HepG2 (cell line): ENCODE data around the gene EYA3. TPM values are rescaled to one million over a fixed set of nuclear protein-coding genes. Genes with fewer than 3 reads are reported as not detected.

Experiments
- ATAC-seq: fragments of 200-7000 bp; cut with Tn5 transposase; 3 replicates; pipeline ENCODE4 v1.9.1; 2020; ENCODE audit warnings: mild to moderate bottlenecking, moderate library complexity
- BruUV-seq: library from RNA; stranded (reverse); fragments of 400-500 nt; replicated peaks from 2 replicates; lab custom pipeline; 2021; lab: Mats Ljungman, UMichigan
- CTCF ChIA-PET: fragments of 300-600 bp; formaldehyde crosslinking; extraction: SDS; loops from one replicate; lab custom pipeline; 2021; ENCODE audit warnings: low total read pairs, inconsistent platforms, low intra/inter-chr PET ratio; lab: Yijun Ruan, JAX
- POLR2A ChIA-PET: fragments of 350-600 bp; sonication (Branson Sonifier 250); formaldehyde crosslinking; loops from one replicate; lab custom pipeline; 2020; ENCODE audit warnings: antibody characterized with exemption, inconsistent platforms; lab: Yijun Ruan, JAX
- DNase-seq: peaks from one replicate; pipeline ENCODE4 v3.0.0-alpha.2; 2015; ENCODE audit warnings: low spot score
- FAIRE-seq: peaks from 3 replicates; lab custom pipeline; 2011; peaks lifted over from hg19 to GRCh38; lab: Jason Lieb, UNC
- H2AFZ ChIP-seq: one replicate; pipeline ENCODE4 v1.6.1; 2011; ENCODE audit warnings: low read length, inconsistent platforms
- H3K27ac ChIP-seq: fragments of 300-600 bp; 3 replicates; pipeline ENCODE4 v1.8.0; 2011; ENCODE audit warnings: mixed run types, mild to moderate bottlenecking, mixed read lengths, low read length, inconsistent platforms; ENCODE audit not compliant: insufficient read depth; ENCODE audit errors: extremely low read length
- H3K27me3 ChIP-seq, 2 experiments: fragments of 200-600 bp in 1 of 2; 2 replicates in 1 of 2; 3 replicates in 1 of 2; pipeline versions ENCODE4 v1.6.0 to v1.8.0; 2011; ENCODE audit warnings: low read length in 2 of 2, mild to moderate bottlenecking in 2 of 2, moderate library complexity in 2 of 2, inconsistent platforms in 1 of 2; ENCODE audit not compliant: insufficient read depth in 2 of 2, control insufficient read depth in 1 of 2
- H3K36me3 ChIP-seq, 2 experiments: fragments of 200-600 bp in 1 of 2; replicated peaks in 1 of 2; 2 replicates in 1 of 2; 3 replicates in 1 of 2; pipeline versions ENCODE4 v1.5.1 to v1.8.0; 2011; ENCODE audit warnings: low read length in 2 of 2, inconsistent platforms in 1 of 2; ENCODE audit not compliant: insufficient read depth in 2 of 2, control insufficient read depth in 1 of 2
- H3K4me1 ChIP-seq: 2 replicates; pipeline ENCODE4 v1.5.1; 2012; ENCODE audit warnings: low read length, inconsistent platforms; ENCODE audit not compliant: insufficient read depth
- H3K4me2 ChIP-seq: 2 replicates; pipeline ENCODE4 v1.6.0; 2011; ENCODE audit warnings: low read depth, low read length, inconsistent platforms
- H3K4me3 ChIP-seq, 3 experiments: fragments of 200-600 bp in 1 of 3; sonication (generic), shearing (Covaris generic) in 1 of 3; replicated peaks in 1 of 3; 2 replicates each; pipeline ENCODE4 v1.5.1; 2011 to 2016; ENCODE audit warnings: low read length in 3 of 3, inconsistent platforms in 2 of 3, low read depth in 2 of 3, mild to moderate bottlenecking in 2 of 3, control low read depth in 1 of 3, mixed read lengths in 1 of 3; ENCODE audit not compliant: insufficient read depth in 1 of 3
- H3K79me2 ChIP-seq: one replicate; pipeline ENCODE4 v1.6.1; 2011; ENCODE audit warnings: low read length, inconsistent platforms; ENCODE audit not compliant: insufficient read depth
- H3K9ac ChIP-seq: 2 replicates; pipeline ENCODE4 v1.6.0; 2011; ENCODE audit warnings: mild to moderate bottlenecking, low read depth, low read length, inconsistent platforms; ENCODE audit not compliant: insufficient read depth
- H3K9me3 ChIP-seq: 2 replicates; pipeline ENCODE4 v1.5.1; 2012; ENCODE audit warnings: mild to moderate bottlenecking, low read length
- H4K20me1 ChIP-seq: 2 replicates; pipeline ENCODE4 v1.6.0; 2011; ENCODE audit warnings: inconsistent platforms, mild to moderate bottlenecking, low read length, moderate library complexity; ENCODE audit not compliant: insufficient read depth
- E2F5 ChIP-seq: sonication (generic); formaldehyde crosslinking; conservative IDR thresholded peaks from 2 replicates; pipeline ENCODE4 v1.4.0; 2020; ENCODE audit warnings: missing genetic modification reagents
- ELF3 ChIP-seq: IDR thresholded peaks from 2 replicates; pipeline ENCODE4 v1.6.1; 2016; ENCODE audit warnings: missing genetic modification reagents, missing compliant biosample characterization
- HNF1B ChIP-seq: sonication (generic); formaldehyde crosslinking; IDR thresholded peaks from 2 replicates; pipeline ENCODE4 v1.5.1; 2020; ENCODE audit warnings: mild to moderate bottlenecking, moderate library complexity, missing genetic modification reagents
- KIAA2018 ChIP-seq: sonication (generic); formaldehyde crosslinking; IDR thresholded peaks from 2 replicates; pipeline ENCODE4 v1.5.0; 2020; ENCODE audit warnings: mild to moderate bottlenecking, missing genetic modification reagents, borderline replicate concordance
- SMYD3 ChIP-seq: sonication (generic); formaldehyde crosslinking; IDR thresholded peaks from 2 replicates; pipeline ENCODE4 v1.8.1; 2023; ENCODE audit warnings: mild to moderate bottlenecking, missing genetic modification reagents
- ZNF609 ChIP-seq: sonication (generic); formaldehyde crosslinking; IDR thresholded peaks from 2 replicates; pipeline ENCODE4 v1.4.0; 2020; ENCODE audit warnings: mild to moderate bottlenecking, missing genetic modification reagents, borderline replicate concordance
- WGBS: methylation state at CpG from one replicate; pipeline ENCODE4 v1.1.6; 2017; ENCODE audit warnings: low lambda C conversion rate; 5-methylcytosine and 5-hydroxymethylcytosine counted together
- in situ Hi-C: cut with HindIII; loops from 2 replicates; pipeline ENCODE4 v1.10.0; 2017; ENCODE audit warnings: low pct_unique_long_range_greater_than_20kb; ENCODE audit not compliant: extremely low pct_ligation_motif_present
- intact Hi-C: fragments of 100-400 bp; cut with micrococcal nuclease; formaldehyde crosslinking; loops from one replicate; pipeline ENCODE4 v1.10.0; 2022; ENCODE audit not compliant: unreplicated experiment
- polyA plus RNA-seq, 8 experiments: library from polyadenylated mRNA; depleted of rRNA in 3 of 8; stranded (reverse) in 7 of 8; unstranded in 1 of 8; fragments of >200 nt; fragmentation: Illumina TruSeq in 4 of 8; extraction: Trizol in 4 of 8; gene quantifications; 2 replicates each; pipeline versions ENCODE4 v1.2.1 to v1.2.3, GENCODE V29; 2011 to 2016; ENCODE audit warnings: low read depth in 4 of 8, missing spikeins in 1 of 8, mixed read lengths in 1 of 8; ENCODE audit not compliant: insufficient read depth in 1 of 8
- total RNA-seq, 5 experiments: library from RNA; depleted of rRNA; stranded (reverse); fragments of >200 nt; fragmentation: Illumina TruSeq; extraction: Trizol; gene quantifications; 2 replicates each; pipeline ENCODE4 v1.2.3, GENCODE V29; 2016; ENCODE audit warnings: low read depth in 1 of 5

EYA3 gene
- total and polyA plus RNA-seq, 2 of the 13 experiments (the other 11 are each of a cell fraction or from before 2014, with no cell fraction given): 13.9 to 19.7 TPM

GRCh38 chr1:28111157-28111556 lies 22.7 kb upstream of the EYA3 start (continued):
- no peak for TF ChIP-seq ZNF609
- TF ChIP-seq E2F5 (CRISPR knock-in tag): no peak
- no peak for TF ChIP-seq ELF3

- Histone ChIP-seq H3K4me1 (peaks cover 16% of the 10 kb centered on the region), H3K27me3 (no peaks in the 10 kb centered on the region), H3K79me2 (no peaks in the 10 kb centered on the region), H3K9ac (no peak overlapping the region), H3K36me3 (no peaks in the 10 kb centered on the region), H3K27ac (no peak overlapping the region), H4K20me1 (no peaks in the 10 kb centered on the region), H3K4me2 (no peak overlapping the region), H3K4me3 (no peak overlapping the region), H2AFZ (no peak overlapping the region), H3K9me3 (no peaks in the 10 kb centered on the region)
- no peak for ATAC-seq
- WGBS: 18% methylated on average over 1 of the region's 1 CpG
- ChIA-PET POLR2A (interaction anchor here (1.9 kb wide), 1 partner anchor 22 kb away, joined by 6 read pairs; the partner anchor contains the start of gene EYA3), CTCF (no interaction called here)
- in situ Hi-C loops (no loop called here), intact Hi-C loops (no loop called here)
- no peak for FAIRE-seq
- no peak for DNase-seq
- TF ChIP-seq HNF1B (CRISPR knock-in tag) (no peak), SMYD3 (CRISPR knock-in tag) (no peak), KIAA2018 (CRISPR knock-in tag) (no peak)
- BruUV-seq: no TSS peak
These were observed 22.1 kb upstream of the EYA3 start for GRCh38 chr1:28110555-28110954.
